DOHH2 (cell line): ENCODE data around the gene SUCLA2.
"Not testable (repeated sequence)": the region's sequence is repeated elsewhere in the genome, so short reads cannot be mapped to it uniquely, and the experiment has no call there.

Experiments
- H3F3A ChIP-seq: fragments of 200-600 bp; sonication (generic), shearing (Covaris generic); 2 replicates; pipeline ENCODE4 v1.6.0; 2016; ENCODE audit warnings: antibody characterized with exemption, mild to moderate bottlenecking; ENCODE audit not compliant: control insufficient read depth, insufficient read depth
- H3K27ac ChIP-seq: fragments of 200-600 bp; sonication (generic); 2 replicates; pipeline ENCODE4 v1.5.1; 2014; ENCODE audit warnings: low read depth, mild to moderate bottlenecking, low read length, moderate library complexity
- H3K27me3 ChIP-seq: fragments of 200-600 bp; sonication (generic); 2 replicates; pipeline ENCODE4 v1.6.1; 2014; ENCODE audit warnings: mild to moderate bottlenecking, low read length, mixed read lengths; ENCODE audit not compliant: control insufficient read depth
- H3K36me3 ChIP-seq: fragments of 200-600 bp; sonication (generic); 2 replicates; pipeline ENCODE4 v1.6.1; 2014; ENCODE audit warnings: mild to moderate bottlenecking, low read length, moderate library complexity, mixed read lengths; ENCODE audit not compliant: control insufficient read depth
- H3K4me1 ChIP-seq: fragments of 200-600 bp; sonication (generic); 2 replicates; pipeline ENCODE4 v1.6.1; 2014; ENCODE audit warnings: mild to moderate bottlenecking, low read length, mixed read lengths; ENCODE audit not compliant: control insufficient read depth
- H3K4me2 ChIP-seq: fragments of 200-600 bp; sonication (generic); 2 replicates; pipeline ENCODE4 v1.6.0; 2014; ENCODE audit warnings: mild to moderate bottlenecking, low read length, moderate library complexity
- H3K4me3 ChIP-seq: fragments of 200-600 bp; sonication (generic); 2 replicates; pipeline ENCODE4 v1.5.1; 2014; ENCODE audit warnings: mild to moderate bottlenecking, low read length, mixed read lengths
- H3K79me2 ChIP-seq: fragments of 200-600 bp; sonication (generic); 2 replicates; pipeline ENCODE4 v1.6.1; 2014; ENCODE audit warnings: mild to moderate bottlenecking, low read length, mixed read lengths; ENCODE audit not compliant: control insufficient read depth
- H3K9me2 ChIP-seq: fragments of 200-600 bp; sonication (generic); replicated peaks from 2 replicates; pipeline ENCODE4 v1.6.1; 2014; ENCODE audit warnings: mild to moderate bottlenecking, low read length, mixed read lengths; ENCODE audit not compliant: control insufficient read depth
- H3K9me3 ChIP-seq: fragments of 200-600 bp; sonication (generic); 2 replicates; pipeline ENCODE4 v1.6.1; 2014; ENCODE audit warnings: antibody characterized with exemption, low read length, mixed read lengths; ENCODE audit not compliant: control insufficient read depth, insufficient read depth
- H4K20me1 ChIP-seq: fragments of 200-600 bp; sonication (generic); 2 replicates; pipeline ENCODE4 v1.6.0; 2014; ENCODE audit warnings: low read depth, mild to moderate bottlenecking, antibody characterized with exemption, low read length, moderate library complexity; ENCODE audit not compliant: control insufficient read depth, insufficient read depth
- CTCF ChIP-seq: fragments of 200-600 bp; sonication (generic); IDR thresholded peaks from one replicate; pipeline ENCODE4 v1.5.1; 2014; ENCODE audit warnings: antibody characterized with exemption, mild to moderate bottlenecking, low read depth, low read length; ENCODE audit not compliant: poor library complexity, severe bottlenecking
- EZH2phosphoT487 ChIP-seq: fragments of 200-600 bp; sonication (generic); IDR thresholded peaks from 2 replicates; pipeline ENCODE4 v1.6.1; 2017; ENCODE audit warnings: borderline replicate concordance, mild to moderate bottlenecking, antibody characterized with exemption, low read length, moderate library complexity, mixed read lengths

Gene SUCLA2

GRCh38 chr13:47955836-47956235, 45.2 kb downstream of the SUCLA2 start:
- TF ChIP-seq EZH2phosphoT487 (no peak), CTCF (no peak)
- Histone ChIP-seq H3K36me3 (peaks cover 58% of the 10 kb centered on the region), H3K4me2 (no peak overlapping the region)

GRCh38 chr13:47949799-47950198, 51.3 kb downstream of the SUCLA2 start:
- H3F3A ChIP-seq, result no peaks in the 10 kb centered on the region
- no peak overlapping the region for H3K27ac ChIP-seq
- no peak overlapping the region for H3K4me2 ChIP-seq
- H3K4me1 ChIP-seq, result no peaks in the 10 kb centered on the region
- H4K20me1 ChIP-seq, result no peaks in the 10 kb centered on the region
- H3K9me3 ChIP-seq, result no peaks in the 10 kb centered on the region
- H3K36me3 ChIP-seq, result peaks cover 55% of the 10 kb centered on the region
- no peaks in the 10 kb centered on the region for H3K9me2 ChIP-seq
- H3K4me3 ChIP-seq, result no peak overlapping the region
- no peak for TF ChIP-seq EZH2phosphoT487
- no peak for TF ChIP-seq CTCF
- no peaks in the 10 kb centered on the region for H3K79me2 ChIP-seq
- H3K27me3 ChIP-seq, result no peaks in the 10 kb centered on the region

More at GRCh38 chr13:47955836-47956235, 45.2 kb downstream of the SUCLA2 start:
- peaks cover 31% of the 10 kb centered on the region; the same call in 1 of the 2 replicates for H3K9me3 ChIP-seq
- no peaks in the 10 kb centered on the region for H3K9me2 ChIP-seq
- H3K4me1 ChIP-seq, result no peaks in the 10 kb centered on the region
- no peaks in the 10 kb centered on the region for H4K20me1 ChIP-seq
- no peak overlapping the region for H3K4me3 ChIP-seq
- H3K27me3 ChIP-seq, result no peaks in the 10 kb centered on the region
- H3K79me2 ChIP-seq, result no peaks in the 10 kb centered on the region
- H3K27ac ChIP-seq, result no peak overlapping the region
- no peaks in the 10 kb centered on the region for H3F3A ChIP-seq

GRCh38 chr13:47945738-47946137, 55.3 kb downstream of the SUCLA2 start:
- Histone ChIP-seq H3K9me3 (no peaks in the 10 kb centered on the region), H4K20me1 (no peaks in the 10 kb centered on the region), H3K27ac (no peak overlapping the region), H3K4me1 (no peaks in the 10 kb centered on the region), H3K79me2 (no peaks in the 10 kb centered on the region), H3K27me3 (no peaks in the 10 kb centered on the region), H3K36me3 (peaks cover 45% of the 10 kb centered on the region), H3K9me2 (no peaks in the 10 kb centered on the region), H3F3A (no peaks in the 10 kb centered on the region), H3K4me3 (no peak overlapping the region), H3K4me2 (no peak overlapping the region)
- TF ChIP-seq EZH2phosphoT487, result no peak
- TF ChIP-seq CTCF, result no peak

- peaks cover 42% of the 10 kb centered on the region for H3K36me3 ChIP-seq
- not testable (repeated sequence) for H3K27me3 ChIP-seq, H3K27ac ChIP-seq, H3K4me2 ChIP-seq, H3K9me2 ChIP-seq, H3K4me3 ChIP-seq, H3F3A ChIP-seq, H3K4me1 ChIP-seq, H4K20me1 ChIP-seq, H3K79me2 ChIP-seq, H3K9me3 ChIP-seq
These were observed 55.9 kb downstream of the SUCLA2 start for GRCh38 chr13:47945146-47945545.
